SK-N-SH treated with all-trans-retinoic acid at 6 μM for 48 hours (cell line): ENCODE data around the gene OR10C1.

Experiments
- ATAC-seq: fragments of 200-7000 bp; cut with Tn5 transposase; 3 replicates; pipeline ENCODE4 v1.9.1; 2020; ENCODE audit warnings: mild to moderate bottlenecking, moderate library complexity
- BACH2 ChIP-seq: fragments of 250-450 bp; sonication (Bioruptor Pico); IDR thresholded peaks from 2 replicates; pipeline ENCODE4 v1.9.0; 2021; ENCODE audit warnings: mild to moderate bottlenecking, borderline replicate concordance
- CREB5 ChIP-seq: fragments of 250-450 bp; sonication (Bioruptor Pico); IDR thresholded peaks from 2 replicates; pipeline ENCODE4 v1.5.1; 2020; ENCODE audit warnings: low read depth, mild to moderate bottlenecking, moderate library complexity
- CSDC2 ChIP-seq: fragments of 250-450 bp; sonication (Bioruptor Pico); IDR thresholded peaks from 2 replicates; pipeline ENCODE4 v1.5.0; 2020; ENCODE audit warnings: mild to moderate bottlenecking, moderate library complexity
- CSRNP3 ChIP-seq: fragments of 250-450 bp; sonication (Bioruptor Pico); IDR thresholded peaks from 2 replicates; pipeline ENCODE4 v1.5.1; 2021; ENCODE audit warnings: mild to moderate bottlenecking, moderate library complexity
- GLIS3 ChIP-seq: fragments of 250-450 bp; sonication (Bioruptor Pico); IDR thresholded peaks from 2 replicates; pipeline ENCODE4 v1.5.0; 2020; ENCODE audit warnings: mild to moderate bottlenecking, moderate library complexity
- ISL1 ChIP-seq: fragments of 250-450 bp; sonication (Bioruptor Pico); IDR thresholded peaks from 2 replicates; pipeline ENCODE4 v2.1.2; 2022; ENCODE audit warnings: mild to moderate bottlenecking, moderate library complexity
- OSR1 ChIP-seq: fragments of 250-450 bp; sonication (Bioruptor Pico); IDR thresholded peaks from 2 replicates; pipeline ENCODE4 v1.8.0; 2022; ENCODE audit warnings: moderate library complexity, mild to moderate bottlenecking, inconsistent platforms
- PATZ1 ChIP-seq: fragments of 250-450 bp; sonication (Bioruptor Pico); IDR thresholded peaks from 2 replicates; pipeline ENCODE4 v1.8.0; 2020; ENCODE audit warnings: mild to moderate bottlenecking, moderate library complexity, borderline replicate concordance
- PPARA ChIP-seq: fragments of 250-450 bp; sonication (Bioruptor Pico); IDR thresholded peaks from 2 replicates; pipeline ENCODE4 v1.5.0; 2020; ENCODE audit warnings: mild to moderate bottlenecking, borderline replicate concordance
- RARB ChIP-seq: fragments of 250-450 bp; sonication (Bioruptor Pico); IDR thresholded peaks from 2 replicates; pipeline ENCODE4 v1.8.0; 2021; ENCODE audit warnings: mild to moderate bottlenecking, moderate library complexity
- TCF4 ChIP-seq: fragments of 250-450 bp; sonication (Bioruptor Pico); IDR thresholded peaks from 2 replicates; pipeline ENCODE4 v1.8.0; 2021; ENCODE audit warnings: mild to moderate bottlenecking, moderate library complexity, borderline replicate concordance
- TOX ChIP-seq: fragments of 250-450 bp; sonication (Bioruptor Pico); IDR thresholded peaks from 2 replicates; pipeline ENCODE4 v1.8.0; 2021; ENCODE audit warnings: mild to moderate bottlenecking, moderate library complexity, borderline replicate concordance
- ZC3H10 ChIP-seq: fragments of 250-450 bp; sonication (Bioruptor Pico); IDR thresholded peaks from 2 replicates; pipeline ENCODE4 v1.5.1; 2021; ENCODE audit warnings: mild to moderate bottlenecking, moderate library complexity
- ZFP3 ChIP-seq: fragments of 250-450 bp; sonication (Bioruptor Pico); IDR thresholded peaks from 2 replicates; pipeline ENCODE4 v1.5.0; 2020; ENCODE audit warnings: mild to moderate bottlenecking, moderate library complexity
- ZNF565 ChIP-seq: fragments of 450-650 bp; formaldehyde crosslinking; conservative IDR thresholded peaks from 2 replicates; pipeline ENCODE4 v1.5.0; 2020; ENCODE audit warnings: low read depth, mild to moderate bottlenecking, moderate library complexity
- ZNF70 ChIP-seq: fragments of 450-650 bp; formaldehyde crosslinking; IDR thresholded peaks from 2 replicates; pipeline ENCODE4 v1.5.0; 2020; ENCODE audit warnings: mild to moderate bottlenecking, moderate library complexity
- ZNF8 ChIP-seq: fragments of 450-650 bp; formaldehyde crosslinking; IDR thresholded peaks from 2 replicates; pipeline ENCODE4 v1.5.0; 2020; ENCODE audit warnings: mild to moderate bottlenecking, moderate library complexity
- TF ChIP-seq, protein P1 (sequence below): fragments of 250-450 bp; sonication (Bioruptor Pico); IDR thresholded peaks from 2 replicates; pipeline ENCODE4 v1.8.0; 2021; ENCODE audit warnings: low read depth, mild to moderate bottlenecking, moderate library complexity, borderline replicate concordance

Gene OR10C1

DNA sequence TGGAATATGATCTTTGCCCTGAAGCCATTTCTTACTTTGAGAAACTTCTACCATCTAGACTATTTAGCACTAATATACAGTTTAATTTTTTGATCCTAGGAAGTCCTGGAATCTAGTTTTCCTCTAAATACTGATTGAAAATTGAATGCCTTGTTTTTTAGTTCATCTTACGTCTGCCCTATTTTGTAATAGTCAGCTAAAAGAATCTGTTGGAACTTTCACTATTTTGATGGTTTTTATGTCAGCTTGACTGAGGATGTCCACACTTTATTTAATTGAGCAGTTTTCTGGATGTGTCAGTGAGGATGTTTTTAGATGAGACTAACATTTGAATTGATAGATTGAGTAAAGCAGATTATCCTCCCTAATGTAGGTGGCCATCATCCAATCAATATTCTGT lies 35.3 kb upstream of the OR10C1 start (continued):
- TF ChIP-seq CSDC2 (CRISPR knock-in tag) = no peak
- TF ChIP-seq ZFP3 (CRISPR knock-in tag) = no peak
- TF ChIP-seq ZC3H10 (CRISPR knock-in tag) = no peak
- TF ChIP-seq ZNF565 (CRISPR knock-in tag) = no peak
- TF ChIP-seq CSRNP3 (CRISPR knock-in tag) = no peak

DNA sequence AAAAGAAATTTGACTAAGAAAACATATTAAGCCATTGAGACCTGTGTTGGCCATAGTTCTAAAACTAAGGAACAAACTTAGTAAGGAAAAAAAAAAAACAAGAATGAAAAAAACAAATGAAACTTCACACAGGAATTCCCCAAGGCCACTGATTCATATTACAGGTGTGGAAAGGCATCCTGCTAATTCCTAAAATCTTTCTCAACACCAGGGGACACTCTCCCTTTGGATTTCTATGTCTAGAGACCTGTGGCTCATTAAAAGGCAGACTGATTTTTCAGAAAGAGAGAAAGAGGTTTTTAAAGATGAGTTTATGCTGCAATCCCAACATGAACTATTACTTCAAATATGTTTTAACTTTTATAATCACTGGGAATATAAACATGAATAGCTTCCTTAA lies 24.5 kb upstream of the OR10C1 start, which contains the start of gene OR12D1:
OR12D1 (plus strand) TSS at position 341 of the 400 bp plus-strand sequence.
- no peak for TF ChIP-seq PATZ1 (CRISPR knock-in tag)
- no peak for TF ChIP-seq ZNF8 (CRISPR knock-in tag)
- ATAC-seq = no peak

DNA sequence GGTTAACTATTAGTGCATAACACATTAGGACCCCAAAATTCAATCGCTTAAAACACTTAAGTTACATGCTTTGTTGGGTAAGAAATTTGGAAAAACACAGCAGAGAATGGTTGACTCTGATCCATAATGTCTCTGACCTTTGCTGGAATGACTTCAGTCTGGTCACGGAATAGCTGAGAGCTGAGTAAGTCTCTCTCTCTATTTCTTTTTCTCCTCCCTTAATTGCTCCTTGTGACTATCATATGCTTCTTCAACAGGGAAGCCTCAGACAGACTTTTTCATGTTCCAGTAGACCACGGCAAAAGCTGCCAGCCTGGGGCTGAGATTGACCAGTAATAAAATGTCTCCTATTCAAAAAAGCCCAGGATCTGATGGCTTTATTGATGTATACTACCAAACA lies 19.6 kb upstream of the OR10C1 start:
- ATAC-seq = no peak
- no peak for TF ChIP-seq CREB5
- no peak for TF ChIP-seq BACH2 (CRISPR knock-in tag)
- TF ChIP-seq ZNF565 (CRISPR knock-in tag) = no peak
- TF ChIP-seq CSRNP3 (CRISPR knock-in tag) = no peak
- TF ChIP-seq OSR1 = no peak
- TF ChIP-seq CSDC2 (CRISPR knock-in tag) = no peak
- TF ChIP-seq TCF4 (CRISPR knock-in tag) = no peak
- TF ChIP-seq GLIS3 = no peak

DNA sequence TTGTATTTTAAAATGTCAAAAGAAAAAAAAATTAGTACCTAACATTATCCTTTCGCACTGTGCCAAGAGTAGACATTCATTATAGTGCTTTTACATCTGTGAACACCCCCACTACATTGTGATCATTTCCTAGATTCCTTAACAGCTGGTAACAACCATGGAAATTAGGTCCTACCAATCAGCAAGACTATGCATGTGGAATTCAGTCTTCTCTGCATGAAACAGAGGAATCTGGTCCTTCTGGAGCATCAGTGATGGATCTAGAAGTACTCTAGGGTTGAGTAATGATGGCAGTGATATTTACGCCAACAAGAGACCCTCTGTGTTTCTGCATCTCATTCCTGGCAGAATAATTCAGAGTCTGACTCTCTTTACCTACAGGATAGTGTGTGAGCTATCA lies 14.9 kb upstream of the OR10C1 start:
- TF ChIP-seq GLIS3 = no peak
- no peak for ATAC-seq

GRCh38 chr6:29424575-29424974 lies 14.5 kb upstream of the OR10C1 start:
- ATAC-seq = no peak
- TF ChIP-seq ZNF565 (CRISPR knock-in tag) (no peak), PPARA (CRISPR knock-in tag) (no peak), CSDC2 (CRISPR knock-in tag) (no peak), ISL1 (CRISPR knock-in tag) (no peak), BACH2 (CRISPR knock-in tag) (no peak), ZNF8 (CRISPR knock-in tag) (no peak), ZFP3 (CRISPR knock-in tag) (no peak), CREB5 (no peak)

DNA sequence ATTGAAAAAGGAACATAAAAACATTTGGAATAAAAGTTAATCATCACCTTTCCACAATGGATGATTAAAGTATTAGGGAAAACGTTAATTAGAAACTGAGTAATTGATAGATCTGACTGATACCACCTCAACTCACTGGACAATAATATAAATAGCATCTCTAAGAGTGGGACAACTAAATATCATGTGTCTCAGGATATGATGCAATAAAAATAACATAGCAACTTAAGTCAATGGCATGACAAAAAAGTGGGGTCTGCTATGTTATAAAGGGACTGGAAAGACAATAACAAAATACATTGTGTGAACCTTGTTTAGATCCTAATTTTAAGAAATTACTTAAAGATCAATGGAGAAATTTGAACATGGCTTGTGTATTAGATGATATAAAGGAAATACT lies 14.0 kb upstream of the OR10C1 start:
- ATAC-seq = no peak
- TF ChIP-seq, protein P1, sequence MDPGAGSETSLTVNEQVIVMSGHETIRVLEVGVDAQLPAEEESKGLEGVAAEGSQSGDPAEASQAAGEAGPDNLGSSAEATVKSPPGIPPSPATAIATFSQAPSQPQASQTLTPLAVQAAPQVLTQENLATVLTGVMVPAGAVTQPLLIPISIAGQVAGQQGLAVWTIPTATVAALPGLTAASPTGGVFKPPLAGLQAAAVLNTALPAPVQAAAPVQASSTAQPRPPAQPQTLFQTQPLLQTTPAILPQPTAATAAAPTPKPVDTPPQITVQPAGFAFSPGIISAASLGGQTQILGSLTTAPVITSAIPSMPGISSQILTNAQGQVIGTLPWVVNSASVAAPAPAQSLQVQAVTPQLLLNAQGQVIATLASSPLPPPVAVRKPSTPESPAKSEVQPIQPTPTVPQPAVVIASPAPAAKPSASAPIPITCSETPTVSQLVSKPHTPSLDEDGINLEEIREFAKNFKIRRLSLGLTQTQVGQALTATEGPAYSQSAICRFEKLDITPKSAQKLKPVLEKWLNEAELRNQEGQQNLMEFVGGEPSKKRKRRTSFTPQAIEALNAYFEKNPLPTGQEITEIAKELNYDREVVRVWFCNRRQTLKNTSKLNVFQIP (CRISPR knock-in tag) = no peak
- TF ChIP-seq RARB (CRISPR knock-in tag) (no peak), CSDC2 (CRISPR knock-in tag) (no peak), PPARA (CRISPR knock-in tag) (no peak), ZNF70 (no peak), TOX (no peak)
